ENCODE measurements around the gene NINJ2.

DNA sequence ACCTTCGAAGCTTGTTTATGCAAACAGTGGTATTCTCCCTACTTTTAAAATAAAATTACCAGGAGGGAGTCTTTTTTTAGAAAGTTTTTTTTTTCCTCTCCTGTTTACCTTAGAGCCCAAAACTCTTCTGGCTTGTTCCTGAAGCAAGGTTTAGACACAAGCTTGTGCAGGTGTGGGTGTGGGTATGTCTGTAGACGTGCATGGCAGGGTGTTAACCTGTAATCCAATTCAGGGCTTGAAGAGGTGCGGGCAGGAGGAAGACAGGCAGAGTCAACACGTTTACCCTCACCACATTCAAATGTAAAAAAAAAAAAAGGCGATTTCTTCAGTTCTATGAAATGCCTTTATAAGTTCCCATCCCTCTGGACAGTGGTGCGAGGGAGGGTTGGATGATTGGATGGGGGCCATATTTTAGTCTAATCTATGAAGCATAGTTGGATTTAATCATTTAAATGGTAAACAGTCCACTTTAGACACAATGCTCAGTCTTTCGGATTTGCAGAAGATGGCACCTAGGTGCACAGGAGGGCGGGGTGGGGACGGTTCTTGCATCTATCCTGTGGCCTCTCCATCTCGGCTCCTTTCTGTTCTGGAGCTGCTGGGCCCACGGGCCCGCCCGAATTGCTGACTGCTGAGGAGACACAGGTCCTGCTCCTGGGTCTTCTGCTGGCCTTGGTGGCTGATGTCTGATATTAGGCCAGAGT lies 982 bp upstream of the NINJ2 start:
- TF ChIP-seq POLR2A (IDR thresholded peaks at IDR 0.05) (no peak), CTCF (IDR thresholded peaks at IDR 0.05) (no peak)

All from esophagus squamous epithelium (tissue), 4 donors.